Measurements from ENCODE around the gene IL36G. TPM values are rescaled to one million over a fixed set of nuclear protein-coding genes. Genes with fewer than 3 reads are reported as not detected.

Gene IL36G
- total RNA-seq, result not detected

DNA sequence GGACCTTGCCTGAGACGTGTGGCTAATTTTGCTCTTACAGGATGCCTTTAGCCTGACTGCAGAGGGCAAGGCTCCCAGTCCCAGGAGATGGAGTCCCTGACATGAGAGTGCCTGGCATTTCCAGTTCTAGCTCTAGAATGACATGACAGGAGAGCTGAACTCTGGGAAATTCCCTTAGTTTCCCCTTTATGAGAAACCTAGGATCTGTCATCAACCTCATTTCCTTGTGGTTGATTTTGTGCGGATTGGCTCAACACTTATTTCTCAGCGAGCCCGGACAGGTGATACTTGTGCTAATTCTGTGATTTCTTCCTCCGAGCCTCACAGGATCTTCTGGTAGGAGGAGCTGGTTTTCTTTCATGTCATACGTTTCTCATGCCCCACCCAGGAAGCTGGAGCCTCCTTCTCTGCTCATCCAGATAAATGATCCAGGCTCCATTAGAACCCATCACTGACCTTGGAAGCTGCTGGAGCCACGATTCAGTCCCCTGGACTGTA, at the start of gene IL36G:
IL36G (plus strand) TSS at position 448 of the 498 bp plus-strand sequence. CDS start 633 bp downstream, outside the sequence.

GRCh38 chr2:113005030-113005509, 27.3 kb downstream of the IL36G start, which contains the start of gene IL36A:
IL36A (plus strand) TSS chr2:113005459; CDS start chr2:113005872, 413 bp downstream.

Small RNA genes lying within 50 kb of the gene (small RNA-seq; reads per million reads assigned to genes)
- 0 reads per million in 2 donors for gene HMGN2P23

Other genes starting within 250 kb of the IL36G start
- gene CKAP2L, start 213.4 kb upstream of the IL36G start, total RNA-seq, result 10 to 100 TPM in 1 of 2 donors, 1 to 10 TPM in 1; 8.9 to 15.0 TPM
- gene IL1A, start 193.5 kb upstream of the IL36G start, total RNA-seq, result not detected
- not detected for gene IL1B, start 141.2 kb upstream of the IL36G start, total RNA-seq
- not detected for gene IL37, start 66.8 kb upstream of the IL36G start, total RNA-seq
- not detected for gene IL36A, start 27.5 kb downstream of the IL36G start, total RNA-seq
- not detected for gene IL36B, start 74.9 kb downstream of the IL36G start, total RNA-seq
- not detected for gene IL36RN, start 81.2 kb downstream of the IL36G start, total RNA-seq
- gene IL1F10, start 90.0 kb downstream of the IL36G start, total RNA-seq, result not detected
- under 1 TPM; 0.33 to 0.69 TPM for gene IL1RN, start 149.6 kb downstream of the IL36G start, total RNA-seq
- gene PSD4, start 196.0 kb downstream of the IL36G start, total RNA-seq, result 1 to 10 TPM in 1 of 2 donors, under 1 TPM in 1; 0.67 to 2.8 TPM